OCI-LY7 (cell line): ENCODE measurements around the gene FAM13C. TPM values are rescaled to one million over a fixed set of nuclear protein-coding genes. Genes with fewer than 3 reads are reported as not detected.

Experiments used
- BruUV-seq: library from RNA; stranded (reverse); fragments of 400-500 nt; replicated peaks from 2 replicates; lab custom pipeline; 2021; lab: Mats Ljungman, UMichigan
- CTCF ChIA-PET: fragments of 300-600 bp; sonication (Branson Sonifier 250); formaldehyde crosslinking; loops from one replicate; lab custom pipeline; 2022; ENCODE audit warnings: antibody characterized with exemption; ENCODE audit not compliant: unreplicated experiment; lab: Charles Lee
- POLR2A ChIA-PET: fragments of 300-600 bp; sonication (Branson Sonifier 250); formaldehyde crosslinking; loops from one replicate; lab custom pipeline; 2022; ENCODE audit warnings: antibody characterized with exemption; lab: Charles Lee
- DNase-seq: peaks from one replicate; pipeline ENCODE4 v3.0.0-alpha.2; 2015; ENCODE audit warnings: low spot score
- H2AFZ ChIP-seq: fragments of 200-600 bp; sonication (generic), shearing (Covaris generic); 2 replicates; pipeline ENCODE4 v1.6.1; 2014; ENCODE audit warnings: mild to moderate bottlenecking, antibody characterized with exemption, low read length, moderate library complexity
- H3K27ac ChIP-seq: fragments of 200-600 bp; sonication (generic); 2 replicates; pipeline ENCODE4 v1.5.1; 2014; ENCODE audit warnings: mixed run types, low read depth, mild to moderate bottlenecking, moderate library complexity, low read length, inconsistent platforms; ENCODE audit not compliant: poor library complexity, severe bottlenecking
- H3K36me3 ChIP-seq: fragments of 200-600 bp; sonication (generic); 2 replicates; pipeline ENCODE4 v1.6.1; 2014; ENCODE audit warnings: mild to moderate bottlenecking, antibody characterized with exemption, low read length, moderate library complexity, mixed read lengths; ENCODE audit not compliant: insufficient read depth
- H3K4me1 ChIP-seq: fragments of 200-600 bp; sonication (generic); 2 replicates; pipeline ENCODE4 v1.5.1; 2014; ENCODE audit warnings: mild to moderate bottlenecking, low read length; ENCODE audit not compliant: insufficient read depth, poor library complexity, severe bottlenecking
- H3K4me2 ChIP-seq: fragments of 200-600 bp; sonication (generic); 2 replicates; pipeline ENCODE4 v1.6.1; 2014; ENCODE audit warnings: mild to moderate bottlenecking, low read length
- H3K4me3 ChIP-seq: fragments of 200-600 bp; sonication (generic); 2 replicates; pipeline ENCODE4 v1.5.1; 2014; ENCODE audit warnings: mild to moderate bottlenecking, low read depth, low read length; ENCODE audit not compliant: poor library complexity, severe bottlenecking
- H3K79me2 ChIP-seq: fragments of 200-600 bp; sonication (generic); 2 replicates; pipeline ENCODE4 v1.6.1; 2016; ENCODE audit warnings: low read depth, mild to moderate bottlenecking, low read length, moderate library complexity, mixed read lengths; ENCODE audit not compliant: insufficient read depth
- H3K9me2 ChIP-seq: fragments of 200-600 bp; sonication (generic); 2 replicates; pipeline ENCODE4 v1.6.1; 2016; ENCODE audit warnings: mild to moderate bottlenecking, low read length, mixed read lengths; ENCODE audit not compliant: insufficient read depth
- H3K9me3 ChIP-seq: fragments of 200-600 bp; sonication (generic); 2 replicates; pipeline ENCODE4 v1.6.1; 2014; ENCODE audit warnings: mild to moderate bottlenecking, mixed run types, low read length, mixed read lengths
- H4K20me1 ChIP-seq: fragments of 200-600 bp; sonication (generic); 2 replicates; pipeline ENCODE4 v1.6.1; 2014; ENCODE audit warnings: mild to moderate bottlenecking, antibody characterized with exemption, low read length, moderate library complexity, mixed read lengths; ENCODE audit not compliant: insufficient read depth
- CTCF ChIP-seq: fragments of 200-600 bp; sonication (generic); conservative IDR thresholded peaks from 2 replicates; pipeline ENCODE4 v1.5.1; 2014; ENCODE audit warnings: mild to moderate bottlenecking, antibody characterized with exemption, low read length, moderate library complexity, mixed read lengths
- EZH2phosphoT487 ChIP-seq: fragments of 200-600 bp; sonication (generic); IDR thresholded peaks from 2 replicates; pipeline ENCODE4 v1.6.1; 2018; ENCODE audit warnings: low read depth, borderline replicate concordance, mild to moderate bottlenecking, mixed run types, antibody characterized with exemption, low read length, moderate library complexity, mixed read lengths
- intact Hi-C: fragments of 100-400 bp; cut with micrococcal nuclease; formaldehyde crosslinking; loops from one replicate; pipeline ENCODE4 v1.10.0; 2022; ENCODE audit not compliant: unreplicated experiment
- total RNA-seq, 2 experiments: library from RNA; depleted of rRNA in 1 of 2; stranded (reverse); fragments of >200 nt in 1 of 2; shearing (Covaris generic) in 1 of 2; gene quantifications; 2 replicates each; pipeline ENCODE4 v1.2.3, GENCODE V29; 2014 to 2022

The FAM13C gene
- total RNA-seq, 2 experiments from 2014 or later = not detected

DNA sequence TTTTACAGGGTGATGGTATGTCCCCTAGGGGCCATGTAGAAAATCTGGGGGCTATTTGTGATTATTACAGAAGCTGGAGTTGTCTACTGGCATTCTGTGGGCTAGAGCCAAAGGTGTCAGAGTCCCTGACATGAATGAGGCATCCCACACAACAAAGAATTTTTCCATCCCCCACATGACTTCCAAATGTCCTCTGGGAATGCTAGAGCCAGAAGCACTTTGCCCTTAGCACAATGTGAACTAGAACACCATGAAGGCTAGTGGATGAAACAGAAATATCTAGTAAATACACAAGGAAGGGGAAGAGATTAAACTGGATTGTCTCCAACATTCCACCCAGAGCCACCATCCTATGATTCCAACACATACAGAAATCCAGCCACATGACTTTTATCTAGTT is 46.9 kb downstream of the FAM13C start:
- H3K4me1 ChIP-seq = no peaks in the 10 kb centered on the region
- H3K27ac ChIP-seq = no peak overlapping the region
- intact Hi-C loops = no loop called here
- ChIA-PET CTCF (no interaction called here), POLR2A (interaction anchor here (0.5 kb wide), 1 partner anchor 507 kb away, joined by 3 read pairs; no protein-coding TSS in a partner anchor)
- TF ChIP-seq EZH2phosphoT487 (no peak), CTCF (no peak)
- H3K36me3 ChIP-seq = no peaks in the 10 kb centered on the region
- DNase-seq = no peak
- no peaks in the 10 kb centered on the region for H3K9me3 ChIP-seq
- no peak overlapping the region for H2AFZ ChIP-seq
- no TSS peak for BruUV-seq
- H3K79me2 ChIP-seq = no peaks in the 10 kb centered on the region
- no peak overlapping the region for H3K4me2 ChIP-seq
- 0 out of 2 replicates have a peak, but pooled peaks cover 2% of the 10 kb centered on the region for H4K20me1 ChIP-seq
- H3K9me2 ChIP-seq = no peaks in the 10 kb centered on the region
- H3K4me3 ChIP-seq = no peak overlapping the region

DNA sequence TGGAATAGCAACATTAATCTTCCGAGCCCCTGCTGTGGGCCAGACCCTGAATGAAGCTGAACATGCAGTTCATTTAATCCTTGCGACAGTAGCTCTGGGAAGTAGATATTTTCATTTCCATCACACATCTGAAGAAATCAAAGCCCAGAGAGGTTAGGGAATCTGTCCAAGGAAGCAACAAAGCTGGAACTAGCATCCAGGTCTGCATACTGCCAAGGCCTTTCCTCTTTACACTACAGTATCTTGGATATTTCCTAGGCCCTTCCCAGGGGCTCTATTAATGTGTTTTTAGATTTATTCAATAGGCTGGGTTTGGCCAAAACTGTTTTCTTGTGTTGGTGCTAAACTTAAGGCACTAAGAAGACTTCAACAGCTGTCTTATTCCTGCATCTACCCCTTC is 48.1 kb downstream of the FAM13C start:
- no peaks in the 10 kb centered on the region for H3K9me2 ChIP-seq
- no peaks in the 10 kb centered on the region for H3K4me1 ChIP-seq
- H3K4me3 ChIP-seq = no peak overlapping the region
- TF ChIP-seq CTCF (no peak), EZH2phosphoT487 (no peak)
- no peaks in the 10 kb centered on the region for H3K79me2 ChIP-seq
- no peak overlapping the region for H2AFZ ChIP-seq
- no peak for DNase-seq
- H3K36me3 ChIP-seq = no peaks in the 10 kb centered on the region
- no peak overlapping the region for H3K4me2 ChIP-seq
- no peaks in the 10 kb centered on the region for H3K9me3 ChIP-seq
- ChIA-PET POLR2A (interaction anchor here (0.5 to 1.1 kb wide), 3 partner anchors 53 to 654 kb away, joined by 3 to 4 read pairs (median 3); no protein-coding TSS in a partner anchor), CTCF (no interaction called here)
- intact Hi-C loops = no loop called here
- BruUV-seq = no TSS peak
- H4K20me1 ChIP-seq = 0 out of 2 replicates have a peak, but pooled peaks cover 3% of the 10 kb centered on the region
- no peak overlapping the region for H3K27ac ChIP-seq

DNA sequence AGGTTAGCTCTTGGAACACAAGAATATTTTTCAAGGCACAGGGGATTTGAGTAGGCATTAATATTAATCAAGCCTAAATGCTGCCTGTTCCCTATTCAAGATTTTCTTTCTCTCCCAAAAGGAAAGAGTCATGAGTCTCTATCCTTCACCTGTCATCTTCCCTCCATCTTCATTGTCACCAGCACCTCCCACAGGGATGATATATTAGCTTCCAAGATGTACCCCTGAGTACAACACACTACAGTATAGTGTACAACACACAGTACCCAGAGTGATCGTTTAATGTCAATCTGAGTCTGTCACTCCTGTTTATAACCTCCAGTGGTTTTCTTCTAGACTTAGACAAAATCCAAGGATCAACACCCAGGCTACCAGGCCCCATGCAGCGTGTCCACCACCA is 50.1 kb downstream of the FAM13C start:
- Histone ChIP-seq H3K36me3 (no peaks in the 10 kb centered on the region), H4K20me1 (0 out of 2 replicates have a peak, but pooled peaks cover 3% of the 10 kb centered on the region), H3K9me2 (no peaks in the 10 kb centered on the region), H3K4me1 (no peaks in the 10 kb centered on the region), H2AFZ (no peak overlapping the region), H3K79me2 (no peaks in the 10 kb centered on the region), H3K4me3 (no peak overlapping the region), H3K9me3 (no peaks in the 10 kb centered on the region), H3K4me2 (no peak overlapping the region), H3K27ac (no peak overlapping the region)
- POLR2A ChIA-PET = interaction anchor here (0.7 to 1.0 kb wide), 2 partner anchors 12 to 540 kb away, joined by 3 read pairs; no protein-coding TSS in a partner anchor
- intact Hi-C loops = no loop called here
- no peak for DNase-seq
- CTCF ChIA-PET = no interaction called here
- no TSS peak for BruUV-seq
- TF ChIP-seq CTCF = no peak
- no peak for TF ChIP-seq EZH2phosphoT487
